Activated CD8-positive, alpha-beta T cell treated with anti-CD3 and anti-CD28 coated beads for 36 hours (primary cell): ENCODE data around the gene TMEM237. TPM values are rescaled to one million over a fixed set of nuclear protein-coding genes. Genes with fewer than 3 reads are reported as not detected.

Experiments used
- ATAC-seq: fragments of 200-7000 bp; cut with Tn5 transposase; one replicate; pipeline ENCODE4 v1.10.0; 2021; ENCODE audit warnings: mild to moderate bottlenecking, moderate library complexity
- CTCF ChIA-PET: fragments of 350-600 bp; sonication (Branson Sonifier 250); formaldehyde crosslinking; loops from one replicate; lab custom pipeline; 2021; ENCODE audit warnings: antibody characterized with exemption; lab: Charles Lee
- POLR2A ChIA-PET: fragments of 350-600 bp; sonication (Branson Sonifier 250); formaldehyde crosslinking; loops from one replicate; lab custom pipeline; 2021; ENCODE audit warnings: antibody characterized with exemption; lab: Charles Lee
- DNase-seq: peaks from one replicate; pipeline ENCODE4 v3.0.0-alpha.2; 2020
- H3K27ac Mint-ChIP-seq: one replicate; pipeline ENCODE4 v1.8.0; 2021; ENCODE audit warnings: mild to moderate bottlenecking, mixed read lengths
- H3K27me3 Mint-ChIP-seq: one replicate; pipeline ENCODE4 v1.8.0; 2021; ENCODE audit warnings: mixed read lengths
- H3K36me3 Mint-ChIP-seq: one replicate; pipeline ENCODE4 v1.8.0; 2021; ENCODE audit warnings: low read depth, mixed read lengths
- H3K4me1 Mint-ChIP-seq: one replicate; pipeline ENCODE4 v1.8.0; 2021; ENCODE audit warnings: low read depth, mixed read lengths
- H3K4me3 Mint-ChIP-seq: one replicate; pipeline ENCODE4 v1.8.0; 2021; ENCODE audit warnings: mild to moderate bottlenecking, moderate library complexity, mixed read lengths
- H3K9me3 Mint-ChIP-seq: one replicate; pipeline ENCODE4 v1.8.0; 2021; ENCODE audit warnings: mixed read lengths
- CTCF ChIP-seq: fragments of 200-600 bp; IDR thresholded peaks from one replicate; pipeline ENCODE4 v1.8.0; 2022; ENCODE audit warnings: antibody characterized with exemption, mild to moderate bottlenecking
- intact Hi-C: fragments of 100-400 bp; cut with micrococcal nuclease; formaldehyde crosslinking; loops from one replicate; pipeline ENCODE4 v1.10.0; 2022
- total RNA-seq, 2 experiments: library from RNA; stranded (reverse); gene quantifications; one replicate each; pipeline ENCODE4 v1.2.3, GENCODE V29; 2021

Gene TMEM237
- total RNA-seq, 2 experiments from 2014 or later = 14.3 to 16.3 TPM

- ChIA-PET CTCF (no interaction called here), POLR2A (no interaction called here)
- TF ChIP-seq CTCF = no peak
- Mint-ChIP-seq H3K9me3 (peaks cover 8% of the 10 kb centered on the region), H3K27ac (no peak overlapping the region), H3K36me3 (no peaks in the 10 kb centered on the region), H3K27me3 (peaks cover 8% of the 10 kb centered on the region), H3K4me3 (no peak overlapping the region), H3K4me1 (no peaks in the 10 kb centered on the region)
- intact Hi-C loops = no loop called here
- ATAC-seq = no peak
- no peak for DNase-seq
Measured at GRCh38 chr2:201608021-201608420, 35.3 kb downstream of the TMEM237 start.

- Mint-ChIP-seq H3K27me3 (peaks cover 8% of the 10 kb centered on the region), H3K27ac (no peak overlapping the region), H3K36me3 (no peaks in the 10 kb centered on the region), H3K4me3 (no peak overlapping the region), H3K9me3 (peaks cover 8% of the 10 kb centered on the region), H3K4me1 (no peaks in the 10 kb centered on the region)
- intact Hi-C loops = no loop called here
- no peak for TF ChIP-seq CTCF
- ChIA-PET POLR2A (no interaction called here), CTCF (no interaction called here)
- DNase-seq = no peak
- ATAC-seq = no peak
Measured at GRCh38 chr2:201607568-201607967, 35.7 kb downstream of the TMEM237 start.

- Mint-ChIP-seq H3K27me3 (peaks cover 11% of the 10 kb centered on the region), H3K4me1 (no peaks in the 10 kb centered on the region), H3K36me3 (peaks cover 3% of the 10 kb centered on the region), H3K9me3 (peaks cover 9% of the 10 kb centered on the region), H3K27ac (no peak overlapping the region), H3K4me3 (no peak overlapping the region)
- ATAC-seq = no peak
- CTCF ChIA-PET = no interaction called here
- TF ChIP-seq CTCF = no peak
- DNase-seq = no peak
- intact Hi-C loops = no loop called here
- POLR2A ChIA-PET = no interaction called here
Measured at GRCh38 chr2:201600906-201601305, 42.4 kb downstream of the TMEM237 start.

- DNase-seq = no peak
- peaks cover 5% of the 10 kb centered on the region for H3K27me3 Mint-ChIP-seq
- intact Hi-C loops = no loop called here
- H3K36me3 Mint-ChIP-seq = peaks cover 3% of the 10 kb centered on the region
- H3K4me1 Mint-ChIP-seq = no peaks in the 10 kb centered on the region
- ChIA-PET CTCF (no interaction called here), POLR2A (no interaction called here)
- TF ChIP-seq CTCF = no peak
- peaks cover 10% of the 10 kb centered on the region for H3K9me3 Mint-ChIP-seq
- no peak for ATAC-seq
- no peak overlapping the region for H3K27ac Mint-ChIP-seq
- H3K4me3 Mint-ChIP-seq = no peak overlapping the region
Measured at GRCh38 chr2:201597397-201597796, 45.9 kb downstream of the TMEM237 start.

GRCh38 chr2:201580486-201580885 is 62.8 kb downstream of the TMEM237 start:
- Mint-ChIP-seq H3K27me3 (no peaks in the 10 kb centered on the region), H3K4me3 (no peak overlapping the region), H3K27ac (no peak overlapping the region), H3K4me1 (no peaks in the 10 kb centered on the region), H3K9me3 (no peaks in the 10 kb centered on the region), H3K36me3 (no peaks in the 10 kb centered on the region)
- ChIA-PET CTCF (no interaction called here), POLR2A (no interaction called here)
- intact Hi-C loops = no loop called here
- ATAC-seq (no peak), DNase-seq (no peak)
- no peak for TF ChIP-seq CTCF
